H9 (cell line): Measurements from ENCODE around the gene SLC38A11. TPM values are rescaled to one million over a fixed set of nuclear protein-coding genes. Genes with fewer than 3 reads are reported as not detected.
"Not testable (repeated sequence)": the region's sequence is repeated elsewhere in the genome, so short reads cannot be mapped to it uniquely, and the experiment has no call there.

Source experiments
- DNase-seq: peaks from one replicate; pipeline ENCODE4 v3.0.0-alpha.2; 2017
- H2AFZ ChIP-seq: one replicate; pipeline ENCODE4 v1.6.1; 2013; ENCODE audit warnings: mild to moderate bottlenecking, low read length, control low read depth, moderate library complexity
- H2AK5ac ChIP-seq: 2 replicates; pipeline ENCODE4 v1.6.1; 2013; ENCODE audit warnings: low read length, control low read depth, mixed read lengths; ENCODE audit not compliant: insufficient read length
- H2BK120ac ChIP-seq: one replicate; pipeline ENCODE4 v1.6.1; 2013; ENCODE audit warnings: low read depth, mild to moderate bottlenecking, low read length, control low read depth, inconsistent platforms; ENCODE audit not compliant: poor library complexity, severe bottlenecking
- H2BK12ac ChIP-seq: 2 replicates; pipeline ENCODE4 v1.6.1; 2013; ENCODE audit warnings: low read length, control low read depth, mixed read lengths, low read depth; ENCODE audit not compliant: insufficient read length
- H2BK15ac ChIP-seq: 2 replicates; pipeline ENCODE4 v1.6.1; 2013; ENCODE audit warnings: low read depth, low read length, control low read depth
- H2BK20ac ChIP-seq: one replicate; pipeline ENCODE4 v1.6.1; 2013; ENCODE audit warnings: low read depth, mild to moderate bottlenecking, low read length, control low read depth, inconsistent platforms; ENCODE audit not compliant: poor library complexity, severe bottlenecking
- H2BK5ac ChIP-seq: 2 replicates; pipeline ENCODE4 v1.6.1; 2013; ENCODE audit warnings: low read length, control low read depth, mixed read lengths; ENCODE audit not compliant: insufficient read length
- H3K14ac ChIP-seq: 2 replicates; pipeline ENCODE4 v1.6.1; 2013; ENCODE audit warnings: low read length, control low read depth; ENCODE audit not compliant: insufficient read depth
- H3K18ac ChIP-seq: 2 replicates; pipeline ENCODE4 v1.6.1; 2013; ENCODE audit warnings: low read depth, mild to moderate bottlenecking, mixed read lengths, low read length, control low read depth; ENCODE audit not compliant: insufficient read length
- H3K23ac ChIP-seq: 2 replicates; pipeline ENCODE4 v1.6.1; 2013; ENCODE audit warnings: low read length, control low read depth, mixed read lengths, low read depth; ENCODE audit not compliant: insufficient read length
- H3K23me2 ChIP-seq: 2 replicates; pipeline ENCODE4 v1.6.1; 2013; ENCODE audit warnings: low read depth, mild to moderate bottlenecking, mixed read lengths, low read length, control low read depth; ENCODE audit not compliant: insufficient read length, poor library complexity, severe bottlenecking
- H3K27ac ChIP-seq: 2 replicates; pipeline ENCODE4 v1.5.1; 2013; ENCODE audit warnings: low read length, control low read depth, mixed read lengths, low read depth; ENCODE audit not compliant: insufficient read length
- H3K27me3 ChIP-seq: 2 replicates; pipeline ENCODE4 v1.6.1; 2013; ENCODE audit warnings: low read length, control low read depth, inconsistent platforms; ENCODE audit not compliant: insufficient read depth
- H3K4ac ChIP-seq: 2 replicates; pipeline ENCODE4 v1.6.1; 2013; ENCODE audit warnings: low read depth, mild to moderate bottlenecking, control low read depth, inconsistent platforms, low read length, moderate library complexity
- H3K4me1 ChIP-seq: 2 replicates; pipeline ENCODE4 v1.6.1; 2013; ENCODE audit warnings: low read length, control low read depth, inconsistent platforms; ENCODE audit not compliant: insufficient read depth
- H3K4me2 ChIP-seq: 2 replicates; pipeline ENCODE4 v1.6.1; 2013; ENCODE audit warnings: low read length, control low read depth, mixed read lengths; ENCODE audit not compliant: insufficient read length, insufficient read depth
- H3K56ac ChIP-seq: 2 replicates; pipeline ENCODE4 v1.6.1; 2013; ENCODE audit warnings: low read depth, mild to moderate bottlenecking, mixed read lengths, low read length, control low read depth; ENCODE audit not compliant: insufficient read length
- H3K79me1 ChIP-seq: 2 replicates; pipeline ENCODE4 v1.6.1; 2013; ENCODE audit warnings: low read depth, mild to moderate bottlenecking, moderate library complexity, low read length, control low read depth, inconsistent platforms; ENCODE audit not compliant: insufficient read depth, poor library complexity, severe bottlenecking
- H3K79me2 ChIP-seq: 2 replicates; pipeline ENCODE4 v1.6.1; 2013; ENCODE audit warnings: low read length, control low read depth, inconsistent platforms; ENCODE audit not compliant: insufficient read depth
- H3K9ac ChIP-seq: 2 replicates; pipeline ENCODE4 v1.6.1; 2013; ENCODE audit warnings: low read length, control low read depth, mixed read lengths; ENCODE audit not compliant: insufficient read length; ENCODE audit errors: extremely low read depth
- H3K9me3 ChIP-seq: one replicate; pipeline ENCODE4 v1.6.1; 2013; ENCODE audit warnings: low read depth, low read length, inconsistent platforms; ENCODE audit not compliant: control insufficient read depth
- H3T11ph ChIP-seq: one replicate; pipeline ENCODE4 v1.6.1; 2013; ENCODE audit warnings: mild to moderate bottlenecking, low read length, control low read depth, inconsistent platforms
- H4K20me1 ChIP-seq: one replicate; pipeline ENCODE4 v1.6.1; 2013; ENCODE audit not compliant: control insufficient read depth, insufficient read length, insufficient read depth
- H4K5ac ChIP-seq: 2 replicates; pipeline ENCODE4 v1.6.1; 2013; ENCODE audit warnings: low read depth, mild to moderate bottlenecking, mixed read lengths, low read length, control low read depth; ENCODE audit not compliant: insufficient read length
- H4K8ac ChIP-seq: replicated peaks from 2 replicates; pipeline ENCODE4 v1.6.1; 2013; ENCODE audit warnings: low read length, control low read depth, mixed read lengths, low read depth; ENCODE audit not compliant: insufficient read length
- H4K91ac ChIP-seq: 2 replicates; pipeline ENCODE4 v1.6.1; 2013; ENCODE audit warnings: low read depth, mild to moderate bottlenecking, moderate library complexity, mixed read lengths, low read length, control low read depth; ENCODE audit not compliant: insufficient read length
- H3K27ac Mint-ChIP-seq, 3 experiments: 2 replicates in 2 of 3; 3 replicates in 1 of 3; pipeline ENCODE4 v1.8.0; 2020 to 2021; ENCODE audit warnings: mixed read lengths in 3 of 3, mild to moderate bottlenecking in 1 of 3, moderate library complexity in 1 of 3
- H3K27me3 Mint-ChIP-seq: 2 replicates; pipeline ENCODE4 v1.8.0; 2021; ENCODE audit warnings: low read depth, mild to moderate bottlenecking, moderate library complexity, mixed read lengths
- H3K36me3 Mint-ChIP-seq, 3 experiments: 2 replicates in 2 of 3; 3 replicates in 1 of 3; pipeline ENCODE4 v1.8.0; 2020 to 2021; ENCODE audit warnings: low read depth in 3 of 3, mixed read lengths in 3 of 3; ENCODE audit not compliant: insufficient read depth in 1 of 3
- H3K4me1 Mint-ChIP-seq, 2 experiments: 2 replicates each; pipeline ENCODE4 v1.8.0; 2020; ENCODE audit warnings: mixed read lengths in 2 of 2
- H3K4me3 Mint-ChIP-seq, 2 experiments: 2 replicates in 1 of 2; 3 replicates in 1 of 2; pipeline ENCODE4 v1.8.0; 2020 to 2021; ENCODE audit warnings: mild to moderate bottlenecking in 2 of 2, mixed read lengths in 2 of 2, moderate library complexity in 1 of 2
- H3K9me3 Mint-ChIP-seq, 2 experiments: 2 replicates in 1 of 2; 3 replicates in 1 of 2; pipeline ENCODE4 v1.8.0; 2020; ENCODE audit warnings: mild to moderate bottlenecking in 2 of 2, mixed read lengths in 2 of 2, moderate library complexity in 1 of 2
- WGBS: extraction: QIAGEN DNeasy Blood & Tissue Kit; methylation state at CpG from one replicate; pipeline ENCODE4 v1.1.7; 2013; ENCODE audit warnings: missing lambda C conversion rate, low lambda C conversion rate, mixed read lengths; ENCODE audit not compliant: insufficient read length; ENCODE audit errors: extremely low coverage; 5-methylcytosine and 5-hydroxymethylcytosine counted together
- total RNA-seq: library from RNA; stranded (reverse); gene quantifications from 2 replicates; pipeline ENCODE4 v1.2.1, GENCODE V29; 2021
- TF ChIP-seq, protein P1 (sequence below): fragments of 200-600 bp; sonication (generic); conservative IDR thresholded peaks from 3 replicates; pipeline ENCODE4 v1.8.0; 2021; ENCODE audit warnings: antibody characterized with exemption, mild to moderate bottlenecking

The SLC38A11 gene
- total RNA-seq, 1 experiment from 2014 or later: not detected

DNA sequence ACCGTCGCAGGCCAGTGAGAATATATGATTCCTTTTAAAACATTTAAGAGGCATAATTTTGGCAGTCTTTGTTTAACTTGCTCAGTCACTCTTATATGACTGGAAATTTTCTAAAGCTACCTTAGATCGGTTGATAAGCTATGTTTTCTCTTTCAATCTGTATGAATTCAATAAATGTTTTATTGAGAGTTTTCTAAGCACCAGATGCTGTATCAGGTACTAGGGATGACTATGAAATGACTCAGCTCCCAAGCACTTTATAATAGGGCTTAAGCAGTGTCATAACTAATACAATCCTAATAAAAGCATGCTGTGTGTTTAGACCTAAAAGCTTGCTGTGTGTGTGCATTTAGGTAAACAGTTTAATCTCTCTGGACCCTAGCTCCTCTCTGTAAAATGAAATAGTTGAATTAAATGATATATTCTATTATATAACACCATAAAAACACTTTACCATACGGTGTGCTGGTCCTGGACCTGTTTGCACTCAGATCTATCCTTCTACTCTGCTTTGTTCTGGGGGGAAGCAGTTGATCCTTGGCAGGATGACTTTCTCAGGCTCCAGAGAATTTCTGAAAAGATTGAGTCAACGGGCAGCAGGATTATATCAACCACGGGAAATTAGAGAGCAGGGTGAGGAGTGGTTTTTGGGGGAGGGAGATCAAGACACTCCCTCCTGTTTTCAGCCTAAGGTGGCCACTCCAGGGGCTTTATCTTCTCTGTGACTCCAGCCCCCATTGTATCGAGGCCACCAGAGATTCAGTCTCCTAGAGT lies 26.1 kb upstream of the SLC38A11 start:
- Histone ChIP-seq H2AFZ (no peak overlapping the region), H2BK5ac (no peak overlapping the region), H3K23me2 (no peaks in the 10 kb centered on the region), H3K18ac (no peak overlapping the region), H2BK20ac (no peak overlapping the region), H3K27me3 (no peaks in the 10 kb centered on the region), H4K5ac (no peak overlapping the region), H3K79me1 (no peaks in the 10 kb centered on the region), H2BK120ac (no peak overlapping the region), H2AK5ac (no peak overlapping the region), H2BK12ac (no peak overlapping the region), H3T11ph (no peak overlapping the region), H3K9ac (no peak overlapping the region), H4K8ac (no peak overlapping the region), H3K9me3 (no peaks in the 10 kb centered on the region), H3K14ac (no peak overlapping the region), H3K4me1 (no peaks in the 10 kb centered on the region), H3K23ac (no peak overlapping the region), H3K4ac (no peak overlapping the region), H3K4me2 (no peak overlapping the region), H3K56ac (no peak overlapping the region), H4K91ac (no peak overlapping the region), H3K27ac (no peak overlapping the region), H4K20me1 (no peaks in the 10 kb centered on the region), H2BK15ac (no peak overlapping the region), H3K79me2 (no peaks in the 10 kb centered on the region)
- WGBS: no CpG with 5 or more reads among the region's 7 CpGs
- Mint-ChIP-seq H3K9me3 (peaks cover 2 to 3% of the 10 kb centered on the region in 2 experiments; a peak in 2 of 5 replicates), H3K27me3 (no peaks in the 10 kb centered on the region; the same call in 1 of the 2 replicates), H3K4me1 (peaks cover 0 to 10% of the 10 kb centered on the region in 2 experiments; a peak in 2 of 4 replicates), H3K4me3 (no peak overlapping the region), H3K36me3 (peaks cover 0 to 11% (median 0%) of the 10 kb centered on the region in 3 experiments; a peak in 2 of 7 replicates), H3K27ac (no peak overlapping the region)
- TF ChIP-seq, protein P1, sequence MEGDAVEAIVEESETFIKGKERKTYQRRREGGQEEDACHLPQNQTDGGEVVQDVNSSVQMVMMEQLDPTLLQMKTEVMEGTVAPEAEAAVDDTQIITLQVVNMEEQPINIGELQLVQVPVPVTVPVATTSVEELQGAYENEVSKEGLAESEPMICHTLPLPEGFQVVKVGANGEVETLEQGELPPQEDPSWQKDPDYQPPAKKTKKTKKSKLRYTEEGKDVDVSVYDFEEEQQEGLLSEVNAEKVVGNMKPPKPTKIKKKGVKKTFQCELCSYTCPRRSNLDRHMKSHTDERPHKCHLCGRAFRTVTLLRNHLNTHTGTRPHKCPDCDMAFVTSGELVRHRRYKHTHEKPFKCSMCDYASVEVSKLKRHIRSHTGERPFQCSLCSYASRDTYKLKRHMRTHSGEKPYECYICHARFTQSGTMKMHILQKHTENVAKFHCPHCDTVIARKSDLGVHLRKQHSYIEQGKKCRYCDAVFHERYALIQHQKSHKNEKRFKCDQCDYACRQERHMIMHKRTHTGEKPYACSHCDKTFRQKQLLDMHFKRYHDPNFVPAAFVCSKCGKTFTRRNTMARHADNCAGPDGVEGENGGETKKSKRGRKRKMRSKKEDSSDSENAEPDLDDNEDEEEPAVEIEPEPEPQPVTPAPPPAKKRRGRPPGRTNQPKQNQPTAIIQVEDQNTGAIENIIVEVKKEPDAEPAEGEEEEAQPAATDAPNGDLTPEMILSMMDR: no peak
- DNase-seq: no peak

DNA sequence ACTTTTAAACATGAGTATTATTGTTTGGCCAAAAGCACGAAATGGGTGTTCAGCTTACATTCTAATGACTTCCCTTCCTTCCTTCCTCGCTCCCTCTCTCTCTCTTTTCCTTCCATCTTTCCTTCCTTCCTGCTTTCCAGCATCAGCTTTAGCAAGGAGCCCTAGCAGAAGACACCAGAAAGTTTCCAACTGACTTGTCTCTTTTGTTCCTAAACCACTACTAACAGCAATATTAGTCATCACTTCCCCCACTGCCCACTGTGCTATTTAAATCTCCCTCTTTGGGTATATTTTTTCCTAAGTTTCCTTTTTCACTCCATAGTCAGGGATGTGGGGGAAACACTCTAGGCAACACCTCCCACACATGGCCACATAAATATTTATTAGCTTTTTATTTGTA lies 25.4 kb upstream of the SLC38A11 start:
- not testable (repeated sequence) for DNase-seq, H3K23me2 ChIP-seq, H3K27me3 Mint-ChIP-seq, H3K4me1 Mint-ChIP-seq, H3K79me2 ChIP-seq, H3K9me3 Mint-ChIP-seq, H4K8ac ChIP-seq, H3K4me3 Mint-ChIP-seq, H3K27ac ChIP-seq, H3T11ph ChIP-seq, H3K56ac ChIP-seq, H3K23ac ChIP-seq, H2AK5ac ChIP-seq, H2BK12ac ChIP-seq, H2BK20ac ChIP-seq, H3K14ac ChIP-seq, H3K4me1 ChIP-seq, H2BK15ac ChIP-seq, H3K4me2 ChIP-seq, H3K27ac Mint-ChIP-seq, H2BK120ac ChIP-seq, H3K4ac ChIP-seq, H4K20me1 ChIP-seq, H3K27me3 ChIP-seq, H2AFZ ChIP-seq, H3K79me1 ChIP-seq, H3K9me3 ChIP-seq, H4K5ac ChIP-seq, H2BK5ac ChIP-seq, H3K18ac ChIP-seq, H3K9ac ChIP-seq, H4K91ac ChIP-seq
- WGBS: no CpG with 5 or more reads among the region's 2 CpGs
- peaks cover 0 to 11% (median 0%) of the 10 kb centered on the region in 3 experiments; a peak in 2 of 7 replicates for H3K36me3 Mint-ChIP-seq
